Measurements from ENCODE around the gene TMEM272. TPM values are rescaled to one million over a fixed set of nuclear protein-coding genes. Genes with fewer than 3 reads are reported as not detected.
A peak's percentile ranks its signal among the peaks of the same experiment; 100 is the strongest.

The TMEM272 gene
- total and polyA plus RNA-seq, 2 donors (not counting 3 experiments of a cell fraction or from before 2014, with no cell fraction given): not detected

DNA sequence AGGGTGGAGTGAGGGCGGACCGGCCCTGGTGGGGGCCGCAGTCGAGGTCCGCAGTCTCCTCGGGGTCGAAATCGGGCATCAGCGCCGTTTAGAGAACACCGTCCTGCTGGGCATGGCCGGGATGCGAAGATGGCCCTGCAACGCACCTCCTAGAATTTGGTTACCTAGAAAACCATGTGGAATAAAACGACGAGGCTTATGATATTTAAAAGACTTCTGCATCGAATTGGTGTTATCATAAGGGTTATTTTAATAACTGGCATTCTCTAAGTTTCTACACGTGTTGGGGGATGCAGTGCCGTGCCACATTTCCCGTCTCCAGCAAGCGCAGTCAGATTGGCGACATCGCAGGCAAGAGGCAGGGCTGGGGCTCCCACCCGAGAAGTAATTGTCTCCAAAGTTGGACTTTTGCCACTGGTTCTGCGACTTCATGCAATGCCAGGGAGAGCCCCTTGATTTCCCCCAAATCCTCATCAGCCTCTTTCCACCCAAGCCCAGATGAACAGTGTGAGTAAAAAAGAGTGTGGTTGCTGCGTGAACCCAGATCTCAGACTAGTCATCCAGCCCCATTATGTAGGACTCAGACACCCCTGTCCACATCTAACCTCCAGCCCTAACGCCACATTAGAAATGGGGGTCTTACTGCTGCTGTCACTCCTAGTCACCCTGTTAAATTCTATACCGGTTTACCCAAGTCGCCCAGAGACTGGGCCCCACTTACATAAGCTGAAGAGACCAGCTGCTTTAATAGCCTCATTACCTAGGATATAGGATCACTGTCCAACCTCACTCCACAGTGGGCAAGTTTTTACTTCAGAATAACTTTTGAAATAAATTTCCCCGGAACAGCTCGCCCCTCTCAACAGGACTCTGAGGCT lies 40.4 kb downstream of the TMEM272 start:
- TF ChIP-seq EZH2 (IDR thresholded peaks at IDR 0.05; ENCODE audit: borderline replicate concordance, low read depth, low read length, severe bottlenecking) (no peak), MAX (IDR thresholded peaks at IDR 0.05; ENCODE audit: insufficient read depth, insufficient read length) (no peak)
- CTCF ChIA-PET: interaction anchor here (1.0 to 2.3 kb wide), 2 partner anchors 10 to 15 kb away, joined by 3 to 12 read pairs; no protein-coding TSS in a partner anchor
- DNase-seq (ENCODE audit: low read depth, low spot score) (no peak), FAIRE-seq (no peak)
- H4K20me1 ChIP-seq (replicated peaks; ENCODE audit: control insufficient read depth, extremely low read depth, insufficient read depth, low read length): no peaks in the 10 kb centered on the region
- POLR2A ChIA-PET: no interaction called here
- dilution Hi-C loops (cut with MboI; ENCODE audit: extremely low pct_ligation_motif_present, low sequenced_read_pairs): no loop called here
- H3K4me1 ChIP-seq (ENCODE audit: control insufficient read depth, extremely low read depth, insufficient read depth, low read length): peaks cover 35% of the 10 kb centered on the region
- peak overlapping the region; percentile 62 to 72 (median 71) for H3K4me3 ChIP-seq (replicated peaks in 1 of 3; ENCODE audit: insufficient read depth in 1 of 3, low read depth in 1 of 3, low read length in 3 of 3)
- H3K36me3 ChIP-seq (ENCODE audit: control insufficient read depth in 2 of 2, extremely low read depth in 1 of 2, insufficient read depth in 2 of 2, low read length in 2 of 2): no peaks in the 10 kb centered on the region
- BruUV-seq (replicated peaks): TSS peak; percentile 64
- H3K9me3 ChIP-seq (replicated peaks; ENCODE audit: control insufficient read depth, insufficient read depth, low read length): no peaks in the 10 kb centered on the region
- H3K9me1 ChIP-seq (replicated peaks; ENCODE audit: control insufficient read depth, extremely low read depth, insufficient read depth, low read length): no peaks in the 10 kb centered on the region
- peak overlapping the region; percentile 91 for H3K4me2 ChIP-seq (ENCODE audit: insufficient read depth, low read length)
- H3K9ac ChIP-seq (replicated peaks; ENCODE audit: extremely low read depth, insufficient read depth, low read length): peak overlapping the region; percentile 96
- H3K27me3 ChIP-seq (ENCODE audit: control insufficient read depth in 2 of 2, insufficient read depth in 2 of 2, low read length in 2 of 2): no peaks in the 10 kb centered on the region
- H3K27ac ChIP-seq (ENCODE audit: insufficient read depth, low read depth, low read length): peak overlapping the region; percentile 92
- H2AFZ ChIP-seq (ENCODE audit: low read depth, low read length): peak overlapping the region; percentile 55
- no peaks in the 10 kb centered on the region for H3K79me2 ChIP-seq (ENCODE audit: control insufficient read depth, insufficient read depth, low read length)
- intact Hi-C loops (cut with micrococcal nuclease): loop anchor here (5.0 to 10.0 kb wide), 4 partner anchors 162 to 657 kb away; partner anchors contain the start of genes ALG11, ATP7B, CKAP2 and VPS36

DNA sequence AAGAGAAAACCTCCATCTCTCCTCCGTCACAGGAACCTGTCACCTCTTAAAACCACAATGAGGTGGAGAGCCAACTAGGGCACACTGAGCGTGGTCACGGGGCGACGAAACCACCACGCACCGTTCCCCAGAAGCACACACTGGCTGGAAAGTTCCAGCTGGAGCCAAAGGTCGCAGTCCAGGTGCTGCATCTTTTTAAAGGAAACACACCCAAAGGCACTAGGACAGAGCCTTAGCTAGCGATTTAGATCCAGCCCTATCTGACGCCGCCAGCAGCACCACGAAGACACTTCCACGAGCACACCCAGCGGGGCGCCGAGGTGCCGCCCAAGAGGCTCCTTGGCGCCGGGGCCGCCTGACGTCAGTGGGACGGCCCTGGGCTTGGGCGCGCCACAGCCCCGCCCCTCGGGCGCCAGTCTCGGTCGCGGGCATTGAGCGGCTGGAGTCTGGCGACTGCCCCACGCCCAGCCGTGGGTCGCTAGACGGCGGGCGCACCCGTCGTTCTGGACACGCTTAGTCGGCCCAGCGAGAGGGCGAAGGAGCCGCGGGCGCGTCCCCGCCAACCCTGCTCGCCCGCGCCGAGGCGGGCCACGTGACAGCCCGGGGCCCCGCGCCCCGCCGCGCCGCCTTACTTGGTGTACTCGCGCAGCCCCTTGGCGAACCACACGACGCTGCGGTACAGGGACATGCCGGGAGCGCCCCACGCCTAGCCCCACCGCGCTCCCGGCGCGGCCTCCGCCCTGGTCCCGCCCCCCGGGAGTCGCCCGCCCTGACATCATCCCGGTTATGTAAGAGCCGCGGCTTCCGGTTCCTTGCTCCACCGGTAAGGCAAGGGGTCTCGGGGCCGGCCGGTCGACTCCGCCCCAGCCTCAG lies 41.3 kb downstream of the TMEM272 start, which contains the start of gene DHRS12:
Gene DHRS12, minus strand, starts transcription at position 742 of the 873 bp plus-strand sequence. CDS start 4,504 bp downstream, outside the sequence.
- peak within 1 kb of the TSS; percentile 62 to 72 (median 71) for H3K4me3 ChIP-seq (replicated peaks in 1 of 3; ENCODE audit: insufficient read depth in 1 of 3, low read depth in 1 of 3, low read length in 3 of 3)
- H3K27me3 ChIP-seq (ENCODE audit: control insufficient read depth in 2 of 2, insufficient read depth in 2 of 2, low read length in 2 of 2): no peaks in the 10 kb centered on the region
- intact Hi-C loops (cut with micrococcal nuclease): loop anchor here (1.0 to 10.0 kb wide), 7 partner anchors 39 to 656 kb away; partner anchors contain the start of genes ALG11, ATP7B, CKAP2 and INTS6
- ChIA-PET POLR2A (interaction anchor here (3.1 kb wide), 1 partner anchor 351 kb away, joined by 11 read pairs; the partner anchor contains the start of gene INTS6), CTCF (interaction anchor here (0.6 to 1.3 kb wide), 2 partner anchors 324 to 678 kb away, joined by 3 read pairs; no protein-coding TSS in a partner anchor)
- dilution Hi-C loops (cut with MboI; ENCODE audit: extremely low pct_ligation_motif_present, low sequenced_read_pairs): no loop called here
- peak; percentile 81 for FAIRE-seq
- no peaks in the 10 kb centered on the region for H3K9me1 ChIP-seq (replicated peaks; ENCODE audit: control insufficient read depth, extremely low read depth, insufficient read depth, low read length)
- H4K20me1 ChIP-seq (replicated peaks; ENCODE audit: control insufficient read depth, extremely low read depth, insufficient read depth, low read length): no peaks in the 10 kb centered on the region
- H3K9ac ChIP-seq (replicated peaks; ENCODE audit: extremely low read depth, insufficient read depth, low read length): peak within 1 kb of the TSS; percentile 96
- H3K79me2 ChIP-seq (ENCODE audit: control insufficient read depth, insufficient read depth, low read length): no peaks in the 10 kb centered on the region
- DNase-seq (ENCODE audit: low read depth, low spot score): peak; percentile 75
- no peaks in the 10 kb centered on the region for H3K9me3 ChIP-seq (replicated peaks; ENCODE audit: control insufficient read depth, insufficient read depth, low read length)
- H2AFZ ChIP-seq (ENCODE audit: low read depth, low read length): peak within 1 kb of the TSS; percentile 96
- H3K36me3 ChIP-seq (ENCODE audit: control insufficient read depth in 2 of 2, extremely low read depth in 1 of 2, insufficient read depth in 2 of 2, low read length in 2 of 2): no peaks in the 10 kb centered on the region
- peaks cover 35% of the 10 kb centered on the region for H3K4me1 ChIP-seq (ENCODE audit: control insufficient read depth, extremely low read depth, insufficient read depth, low read length)
- peak within 1 kb of the TSS; percentile 92 for H3K27ac ChIP-seq (ENCODE audit: insufficient read depth, low read depth, low read length)
- TF ChIP-seq GATA2 (IDR thresholded peaks at IDR 0.05; ENCODE audit: insufficient read depth, insufficient read length, low read depth, low read length): no peak
- peak; percentile 77 for TF ChIP-seq POLR2A (IDR thresholded peaks at IDR 0.05; ENCODE audit: low read depth, low read length)
- no peak for TF ChIP-seq MAX (IDR thresholded peaks at IDR 0.05; ENCODE audit: insufficient read depth, insufficient read length)
- TF ChIP-seq JUN (IDR thresholded peaks at IDR 0.05; ENCODE audit: borderline replicate concordance, insufficient read depth, insufficient read length, low read depth): no peak
- TF ChIP-seq MYC (IDR thresholded peaks at IDR 0.05; ENCODE audit: low read depth, low read length): no peak
- TF ChIP-seq, protein P1, sequence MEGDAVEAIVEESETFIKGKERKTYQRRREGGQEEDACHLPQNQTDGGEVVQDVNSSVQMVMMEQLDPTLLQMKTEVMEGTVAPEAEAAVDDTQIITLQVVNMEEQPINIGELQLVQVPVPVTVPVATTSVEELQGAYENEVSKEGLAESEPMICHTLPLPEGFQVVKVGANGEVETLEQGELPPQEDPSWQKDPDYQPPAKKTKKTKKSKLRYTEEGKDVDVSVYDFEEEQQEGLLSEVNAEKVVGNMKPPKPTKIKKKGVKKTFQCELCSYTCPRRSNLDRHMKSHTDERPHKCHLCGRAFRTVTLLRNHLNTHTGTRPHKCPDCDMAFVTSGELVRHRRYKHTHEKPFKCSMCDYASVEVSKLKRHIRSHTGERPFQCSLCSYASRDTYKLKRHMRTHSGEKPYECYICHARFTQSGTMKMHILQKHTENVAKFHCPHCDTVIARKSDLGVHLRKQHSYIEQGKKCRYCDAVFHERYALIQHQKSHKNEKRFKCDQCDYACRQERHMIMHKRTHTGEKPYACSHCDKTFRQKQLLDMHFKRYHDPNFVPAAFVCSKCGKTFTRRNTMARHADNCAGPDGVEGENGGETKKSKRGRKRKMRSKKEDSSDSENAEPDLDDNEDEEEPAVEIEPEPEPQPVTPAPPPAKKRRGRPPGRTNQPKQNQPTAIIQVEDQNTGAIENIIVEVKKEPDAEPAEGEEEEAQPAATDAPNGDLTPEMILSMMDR (IDR thresholded peaks at IDR 0.05; ENCODE audit: extremely low read depth in 1 of 2, insufficient read depth in 1 of 2, low read depth in 1 of 2, low read length in 2 of 2): no peak
- TF ChIP-seq EZH2 (IDR thresholded peaks at IDR 0.05; ENCODE audit: borderline replicate concordance, low read depth, low read length, severe bottlenecking): no peak
- peak; percentile 93 for TF ChIP-seq POLR2AphosphoS5 (IDR thresholded peaks at IDR 0.05; ENCODE audit: insufficient read depth, low read depth, low read length)
- no peak for TF ChIP-seq FOS (IDR thresholded peaks at IDR 0.05; ENCODE audit: borderline replicate concordance, insufficient read depth, low read length)
- peak within 1 kb of the TSS; percentile 91 for H3K4me2 ChIP-seq (ENCODE audit: insufficient read depth, low read length)
- no TSS peak for BruUV-seq (replicated peaks)

Measured in endothelial cell of umbilical vein (primary cell).